HG03103 (cell line): ENCODE results near the gene CXCL9.
A peak's percentile ranks its signal among the peaks of the same experiment; 100 is the strongest.
"Not testable (repeated sequence)": the region's sequence is repeated elsewhere in the genome, so short reads cannot be mapped to it uniquely, and the experiment has no call there.

Source experiments
- ATAC-seq: cut with Tn5 transposase; IDR thresholded peaks from one replicate; pipeline ENCODE4 v1.9.1; 2021; ENCODE audit warnings: low read depth; ENCODE audit not compliant: unreplicated experiment

CXCL9 gene

DNA sequence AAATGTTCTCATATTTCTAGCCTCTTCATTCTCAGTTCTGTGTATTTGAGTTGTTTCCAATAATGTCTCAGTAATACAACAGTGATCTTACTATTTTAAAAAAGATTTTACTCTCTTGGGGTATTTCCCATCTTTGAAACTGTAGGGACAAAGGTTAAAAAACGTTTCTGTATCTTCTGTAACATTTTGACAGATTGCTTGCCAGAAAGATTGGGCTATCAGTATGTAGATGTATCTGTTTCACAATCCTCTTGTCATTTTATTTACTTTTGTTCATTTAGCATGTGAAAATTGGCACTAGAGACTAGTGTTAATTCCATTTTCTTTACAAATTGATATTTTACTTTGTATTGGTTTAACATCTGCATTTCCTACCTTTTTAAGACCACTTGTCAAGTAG lies 6.2 kb upstream of the CXCL9 start:
- no peak for ATAC-seq

DNA sequence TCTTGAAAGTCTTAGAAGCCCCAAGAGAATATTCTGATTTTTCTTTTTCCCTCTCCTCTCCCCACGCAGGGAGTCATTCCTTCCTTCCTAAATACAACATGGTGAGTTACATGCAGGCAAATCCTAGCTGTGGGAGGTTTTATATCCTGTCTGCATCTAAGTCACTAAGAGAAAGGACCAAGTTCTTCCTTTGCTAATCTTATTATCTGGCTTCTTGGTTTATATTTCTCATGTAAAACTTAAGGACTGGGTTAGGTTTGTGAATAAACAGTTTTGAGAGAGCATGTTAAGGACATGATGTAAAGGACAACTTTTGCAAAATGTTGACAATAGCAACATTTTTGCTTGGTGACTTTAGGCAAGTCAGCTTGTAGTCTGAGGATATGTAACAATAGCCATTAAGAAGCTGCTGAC lies 5.1 kb upstream of the CXCL9 start:
- no peak for ATAC-seq

DNA sequence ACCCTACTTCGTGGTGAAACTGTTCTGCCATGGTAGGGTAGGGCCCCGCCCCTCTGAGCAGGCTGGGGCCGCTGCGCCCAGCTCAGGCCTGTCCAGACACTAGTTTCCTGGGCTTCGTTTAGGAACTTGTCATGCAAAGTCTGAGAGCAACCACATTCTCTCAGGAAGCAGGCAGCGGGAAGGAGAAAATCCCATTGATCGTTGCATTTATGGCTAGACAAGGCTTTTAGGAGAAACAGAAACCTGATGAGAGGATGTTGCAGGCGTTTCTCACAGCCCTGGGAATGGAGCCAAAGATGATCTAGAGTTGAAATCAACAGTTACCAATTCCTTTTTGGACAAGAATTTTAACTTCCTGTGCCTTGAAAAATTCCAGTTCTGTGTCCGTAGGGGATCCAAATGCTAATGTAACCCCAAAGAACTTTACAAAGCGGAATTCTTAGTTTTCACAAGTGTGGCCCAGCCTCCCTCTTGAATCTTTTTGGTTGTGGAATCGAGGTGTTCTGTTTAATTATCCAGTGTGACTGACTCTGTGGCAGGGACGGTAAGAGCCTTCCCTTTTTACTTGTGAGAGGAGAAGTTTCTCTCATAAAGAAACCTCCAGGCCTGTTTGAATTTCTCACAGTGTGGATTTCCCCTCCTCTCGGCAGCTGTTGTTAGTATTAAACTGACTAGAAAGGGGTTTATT lies 4.5 kb upstream of the CXCL9 start:
- ATAC-seq, result peak; percentile 66

DNA sequence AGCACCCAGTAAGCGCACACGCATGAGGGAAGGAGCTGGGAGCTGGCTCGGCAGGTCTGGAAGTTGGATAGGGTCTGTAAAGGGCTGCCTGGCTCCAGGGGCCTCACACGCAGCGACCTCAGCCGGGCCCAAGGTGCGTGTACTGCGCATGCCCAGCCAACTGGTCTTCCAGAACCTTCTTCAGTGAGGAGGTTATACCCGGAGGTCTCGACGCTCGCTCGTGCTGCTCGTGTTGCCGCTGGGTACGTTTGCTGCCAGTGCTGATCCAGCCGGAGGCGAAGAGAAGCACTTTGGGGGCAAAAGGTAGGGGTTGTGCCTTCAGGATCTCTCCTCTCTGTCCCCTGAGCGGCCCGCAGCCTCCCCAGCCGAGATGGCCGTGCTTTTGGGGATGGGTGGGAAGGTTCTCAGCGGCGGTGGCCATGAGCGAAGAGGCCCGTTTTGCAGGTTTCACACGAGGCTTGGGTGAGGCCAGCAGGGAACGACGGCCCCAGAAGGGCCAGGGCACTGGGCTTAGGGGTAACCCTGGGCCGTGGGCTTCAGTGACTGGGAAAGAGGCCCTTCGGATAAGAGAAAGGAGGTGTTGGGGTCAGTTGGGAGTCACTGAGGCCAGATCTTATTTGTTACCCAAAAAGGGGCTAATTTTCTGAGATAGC lies 3.8 kb upstream of the CXCL9 start:
- no peak for ATAC-seq

DNA sequence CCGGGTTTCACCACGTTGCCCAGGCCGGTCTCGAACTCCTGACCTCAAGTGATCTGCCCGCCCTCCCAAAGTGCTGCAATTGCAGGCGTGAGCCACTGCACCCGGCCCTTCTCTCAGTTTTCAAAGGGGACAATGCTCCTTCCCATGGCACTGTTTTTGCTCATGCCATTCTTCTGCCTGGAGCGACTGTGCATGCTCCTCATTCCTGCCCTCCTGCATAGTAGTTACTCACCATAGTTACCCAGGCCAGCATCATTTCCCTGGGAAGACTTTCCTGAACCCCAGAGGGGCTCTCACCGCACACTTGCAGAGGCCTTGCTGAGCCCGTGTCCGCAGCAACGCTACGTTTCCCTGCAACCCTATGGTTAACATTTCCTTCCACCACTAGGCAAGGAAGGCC lies 3.3 kb upstream of the CXCL9 start:
- ATAC-seq, result no peak

DNA sequence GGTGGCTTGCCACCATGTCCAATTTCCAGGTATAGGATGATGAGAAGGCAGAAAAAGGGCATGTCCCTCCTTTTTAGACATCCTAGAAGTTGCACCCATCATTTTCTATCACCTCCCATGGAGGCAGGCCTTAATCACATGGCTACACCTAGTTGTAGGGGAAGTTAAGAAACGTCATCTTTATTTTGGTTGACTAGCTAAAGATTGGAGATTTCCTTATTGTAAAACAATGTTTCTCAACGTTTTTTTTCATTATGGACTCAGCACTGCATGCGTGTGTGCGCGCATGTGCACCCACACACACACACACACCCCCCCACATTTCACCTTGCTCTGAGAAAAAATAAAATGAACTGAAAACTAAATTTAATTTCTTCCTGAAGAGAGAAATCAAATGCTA lies 2.0 kb upstream of the CXCL9 start:
- no peak for ATAC-seq

DNA sequence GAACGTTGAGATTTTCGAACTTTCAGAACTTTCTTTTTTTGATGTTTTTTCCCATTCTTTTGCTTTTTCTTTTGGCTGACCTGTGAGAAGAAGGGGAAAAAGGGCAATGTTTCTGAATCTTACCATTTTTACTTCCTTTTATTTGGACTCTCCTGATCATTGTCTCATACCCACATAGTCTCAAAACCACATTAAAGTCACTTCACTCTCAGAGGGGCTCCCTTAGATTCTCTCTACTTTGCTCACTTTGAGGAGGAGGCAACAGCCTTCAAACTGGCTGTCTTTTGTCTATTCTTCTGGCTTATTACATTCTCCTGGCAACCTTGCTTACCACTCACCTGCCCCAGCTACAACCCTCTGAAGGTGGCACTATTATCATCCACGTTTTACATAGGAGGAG lies 3.7 kb downstream of the CXCL9 start:
- ATAC-seq, result no peak

DNA sequence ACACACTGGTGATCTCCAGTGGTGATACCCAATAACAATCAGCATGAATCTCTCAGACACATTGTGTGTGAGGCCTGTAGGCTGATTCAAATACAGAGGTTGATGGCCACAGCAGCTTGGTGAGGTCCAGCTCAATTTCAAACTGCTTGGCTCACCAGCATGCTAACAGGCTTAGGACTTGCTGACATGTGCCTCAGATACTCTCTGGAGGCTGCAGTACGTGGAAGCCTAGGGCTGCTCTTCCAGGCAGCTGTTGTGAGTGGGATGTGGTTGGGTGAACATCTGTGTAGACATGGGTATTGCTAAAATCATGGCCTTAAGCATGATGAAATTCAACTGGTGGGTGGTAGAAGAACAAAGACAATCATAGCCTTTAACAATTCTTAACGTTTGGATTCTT lies 4.3 kb downstream of the CXCL9 start:
- no peak for ATAC-seq

DNA sequence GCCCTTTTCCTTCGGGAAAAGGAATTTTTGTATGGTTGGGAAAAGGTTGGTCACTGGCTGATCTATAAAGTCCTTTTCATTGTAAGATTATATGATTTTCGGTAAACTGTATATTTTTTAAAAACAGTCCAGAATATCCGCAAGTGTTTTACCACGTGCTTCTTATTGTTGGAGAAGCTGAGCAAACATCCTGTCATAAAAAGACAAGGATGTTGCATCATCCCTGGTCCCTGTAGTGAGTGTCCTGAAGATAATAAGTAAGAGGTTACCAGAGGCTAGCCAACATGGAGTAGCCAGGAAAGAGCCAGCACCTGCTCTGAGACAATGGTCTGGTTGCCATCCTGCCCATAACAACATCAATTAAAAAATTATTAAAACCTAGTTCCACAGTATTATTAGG lies 5.1 kb downstream of the CXCL9 start:
- ATAC-seq, result no peak

DNA sequence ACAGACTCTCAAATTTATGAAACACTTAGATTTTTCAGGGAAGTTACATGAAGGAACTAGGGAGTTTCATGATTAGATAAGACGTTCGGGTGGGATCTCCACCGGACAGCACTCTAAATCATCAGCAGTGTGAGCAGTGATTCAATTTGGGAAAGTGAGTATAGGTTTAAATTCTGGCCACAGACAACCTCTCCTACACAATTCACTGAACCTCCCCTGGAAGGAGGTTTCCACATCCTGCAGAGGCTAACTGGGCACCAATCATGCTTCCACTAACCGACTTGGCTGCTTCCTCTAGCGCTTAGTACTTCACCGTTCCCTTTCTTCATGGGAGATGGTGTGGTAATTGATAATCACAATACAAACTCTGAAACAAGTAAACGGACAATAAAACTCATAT lies 5.6 kb downstream of the CXCL9 start:
- ATAC-seq, result no peak

DNA sequence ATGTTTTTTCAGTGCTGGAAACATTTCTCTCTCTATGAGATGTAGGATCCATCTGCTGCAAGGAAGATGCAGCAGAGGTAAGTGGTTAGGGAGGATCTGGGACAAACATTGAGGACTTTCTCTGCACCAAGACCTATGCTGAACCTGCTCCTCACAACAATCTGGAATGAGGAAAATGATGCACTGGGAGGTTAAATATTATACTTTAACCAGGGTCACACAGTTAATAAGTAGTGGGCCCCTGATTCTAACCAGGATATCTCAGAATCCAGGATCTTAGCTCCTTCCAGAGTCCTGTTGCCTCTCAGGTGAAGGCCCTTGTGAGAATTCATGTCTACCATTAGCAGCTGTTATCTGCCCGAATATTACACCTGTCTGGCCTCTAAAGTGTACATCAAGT lies 7.0 kb downstream of the CXCL9 start:
- no peak for ATAC-seq

DNA sequence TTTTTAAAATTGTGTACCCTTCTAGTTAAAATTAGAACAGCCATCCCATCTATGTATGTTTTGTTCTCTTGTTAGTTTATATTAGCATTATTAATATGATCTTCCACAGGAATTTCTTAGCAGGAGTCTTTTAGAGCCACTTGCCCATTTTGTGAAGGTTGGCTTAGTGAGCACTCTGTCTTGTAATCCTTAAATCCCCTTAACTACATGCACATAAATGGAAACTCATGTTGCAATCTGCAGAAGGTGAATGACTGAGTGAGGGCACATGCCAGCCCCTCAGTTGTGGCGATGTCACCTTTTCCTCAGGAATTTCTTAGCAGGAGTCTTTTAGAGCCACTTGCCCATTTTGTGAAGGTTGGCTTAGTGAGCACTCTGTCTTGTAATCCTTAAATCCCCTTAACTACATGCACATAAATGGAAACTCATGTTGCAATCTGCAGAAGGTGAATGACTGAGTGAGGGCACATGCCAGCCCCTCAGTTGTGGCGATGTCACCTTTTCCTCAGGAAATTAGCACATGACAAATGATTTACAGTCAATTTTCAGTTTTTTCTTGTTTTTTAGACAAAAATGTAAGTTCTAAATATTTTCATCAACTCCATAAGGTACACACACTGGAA lies 8.7 kb downstream of the CXCL9 start:
- ATAC-seq, result not testable (repeated sequence)

DNA sequence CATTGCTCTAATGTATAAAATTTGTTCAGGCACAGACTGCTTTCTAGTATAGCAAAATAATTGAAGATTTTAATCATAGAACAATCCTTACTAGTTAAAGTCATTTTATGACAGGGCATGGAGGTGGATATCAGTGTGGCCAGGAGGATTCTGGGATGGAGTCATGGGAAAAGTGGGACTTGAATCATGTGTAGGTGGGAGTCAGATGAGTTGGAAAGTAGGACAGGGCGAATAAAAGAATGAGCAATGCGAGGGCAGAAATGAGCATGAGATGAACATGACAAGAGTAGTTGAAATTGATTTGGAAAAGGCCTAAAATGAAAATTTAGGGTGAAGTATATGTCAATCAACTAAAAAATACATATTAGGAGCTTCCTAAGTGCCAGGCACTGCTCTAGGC lies 9.4 kb downstream of the CXCL9 start:
- ATAC-seq, result no peak

DNA sequence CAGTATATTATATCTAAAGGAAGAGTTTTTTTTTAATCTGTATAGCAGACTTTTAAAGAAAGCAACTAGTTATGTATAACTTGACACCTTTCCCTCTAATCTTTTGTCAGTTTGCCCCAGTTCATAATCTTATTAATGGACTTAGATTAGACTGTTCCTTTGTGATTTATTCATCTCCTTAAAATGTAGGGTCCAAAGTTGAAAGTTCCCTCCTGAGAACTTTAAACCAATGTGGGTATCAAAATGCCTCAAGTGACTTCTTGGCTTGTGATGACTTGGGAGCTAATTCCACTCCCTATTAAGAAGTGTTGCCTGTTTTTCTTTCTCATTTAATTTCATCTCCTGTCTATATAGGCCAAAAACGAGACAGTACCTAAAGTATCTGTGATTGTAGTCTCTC lies 10.2 kb downstream of the CXCL9 start:
- ATAC-seq, result no peak

DNA sequence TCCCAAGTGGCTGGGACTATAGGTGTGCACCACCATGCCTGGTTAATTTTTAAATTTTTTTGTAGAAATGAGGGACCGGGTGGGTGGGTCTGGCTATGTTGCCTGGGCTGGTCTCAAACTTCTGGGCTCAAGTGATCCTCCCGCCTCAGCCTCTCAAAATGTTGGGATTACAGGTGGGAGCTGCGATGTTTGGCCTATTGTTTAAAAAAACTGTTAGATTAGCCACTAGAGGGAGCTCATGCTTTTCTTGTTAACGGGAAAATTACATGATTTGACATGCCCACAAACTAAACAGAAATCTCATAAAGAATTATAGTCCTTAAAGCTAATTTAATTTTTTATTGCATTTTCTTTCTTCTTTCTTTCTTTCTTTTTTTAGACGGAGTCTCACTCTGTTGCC lies 11.6 kb downstream of the CXCL9 start:
- ATAC-seq, result no peak

DNA sequence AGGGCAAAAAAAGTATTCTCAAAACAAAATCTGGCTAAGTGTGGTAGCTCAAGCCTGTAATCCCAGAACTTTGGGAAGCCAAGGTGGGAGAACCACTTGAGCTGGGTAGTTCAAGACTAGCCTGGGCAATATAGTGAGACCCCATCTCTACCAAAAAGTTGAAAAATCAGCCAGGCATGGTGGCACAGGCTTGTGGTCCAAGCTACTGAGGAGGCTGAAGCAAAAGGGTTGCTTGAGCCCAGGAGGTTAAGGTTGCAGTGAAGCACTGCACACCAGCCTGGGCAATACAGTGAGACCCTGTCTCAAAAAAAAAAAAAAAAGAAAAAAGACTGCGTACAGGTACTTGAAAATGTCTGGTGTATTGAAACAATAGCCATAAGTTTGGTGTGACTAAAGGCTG lies 14.8 kb downstream of the CXCL9 start:
- no peak for ATAC-seq

DNA sequence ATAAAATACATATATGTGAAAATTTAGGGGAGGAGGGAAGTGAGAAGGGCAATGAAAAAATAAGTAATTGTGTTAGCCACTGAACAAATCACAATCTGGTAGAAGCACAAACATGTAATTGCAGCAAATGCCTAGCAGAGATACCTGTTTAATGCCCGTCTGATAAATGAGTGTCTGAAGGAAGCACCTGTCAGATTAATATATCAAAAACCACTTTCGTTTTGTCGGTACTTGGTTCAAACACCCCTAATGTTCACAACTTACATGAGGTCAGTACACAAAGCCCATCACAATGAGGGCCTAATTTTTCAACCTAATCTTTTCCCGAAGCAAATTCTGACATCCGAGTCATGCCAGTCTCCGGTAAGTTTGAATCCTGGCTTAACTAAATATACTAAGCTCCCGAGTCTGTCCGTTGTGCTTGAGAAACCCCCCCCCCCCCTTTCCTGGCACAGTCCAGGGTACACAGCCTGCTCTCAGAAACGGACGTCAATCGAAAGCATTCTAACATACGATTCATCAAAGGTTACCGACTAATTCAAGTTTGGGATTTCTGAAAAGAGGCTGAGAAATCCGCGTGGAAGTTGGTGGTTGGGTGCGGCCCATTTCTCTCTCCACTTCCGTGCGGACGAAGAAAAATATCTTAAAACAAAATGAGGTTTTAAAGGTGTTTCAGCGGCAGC lies 17.3 kb downstream of the CXCL9 start:
- no peak for ATAC-seq

DNA sequence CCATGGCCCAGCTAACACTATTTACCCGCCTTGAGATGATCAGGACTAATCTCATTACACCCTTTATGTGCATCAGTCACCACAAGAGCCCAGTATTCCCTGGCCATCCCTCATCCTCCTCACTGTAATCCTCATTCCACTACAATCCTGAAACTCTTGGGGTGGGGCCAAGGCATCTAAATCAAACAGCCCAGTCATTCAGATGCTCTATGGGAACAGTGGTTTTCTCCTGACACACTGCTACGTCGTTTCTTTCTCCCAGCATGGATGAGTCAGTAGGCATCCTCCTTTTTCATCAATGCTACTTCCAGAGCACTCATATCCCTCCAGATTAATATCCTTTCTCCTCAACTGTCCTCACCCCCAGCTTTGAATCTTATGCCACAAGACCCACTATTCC lies 22.2 kb downstream of the CXCL9 start:
- no peak for ATAC-seq

DNA sequence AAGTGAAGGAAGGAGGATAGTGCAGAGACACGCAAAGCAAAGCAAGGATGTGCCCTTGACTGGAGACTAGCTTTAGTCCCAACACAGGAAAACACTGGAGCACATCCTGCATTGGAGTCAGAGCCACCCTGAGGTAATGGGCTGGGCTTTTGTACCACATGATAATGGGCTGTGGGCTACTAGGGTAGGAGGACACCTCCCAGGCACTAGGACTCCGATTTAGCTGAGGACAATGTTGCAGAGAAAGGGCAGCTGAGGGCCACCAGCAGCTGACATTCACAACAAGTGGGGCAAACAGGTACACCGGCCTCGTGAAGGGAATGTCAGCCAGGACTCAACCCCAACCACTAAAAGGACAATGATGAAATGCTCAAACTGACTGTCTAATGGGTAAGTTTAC lies 26.7 kb downstream of the CXCL9 start:
- no peak for ATAC-seq

DNA sequence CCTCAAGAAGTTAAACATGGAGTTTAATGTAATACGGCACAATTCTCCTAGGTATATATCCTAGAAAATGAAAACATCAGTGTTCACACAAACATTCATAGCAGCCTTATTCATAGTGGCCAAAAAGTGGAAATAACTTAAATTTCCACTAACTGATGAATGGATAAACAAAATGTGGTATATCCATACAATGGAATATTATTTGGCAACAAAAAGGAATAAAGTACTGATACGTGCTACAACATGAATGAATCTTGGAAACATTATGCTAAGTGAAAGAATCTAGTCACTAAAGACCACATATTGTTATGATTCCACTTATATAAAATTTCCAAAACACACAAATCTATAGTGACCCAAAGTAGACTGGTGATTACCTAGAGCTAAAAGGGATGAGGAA lies 31.1 kb downstream of the CXCL9 start:
- no peak for ATAC-seq

DNA sequence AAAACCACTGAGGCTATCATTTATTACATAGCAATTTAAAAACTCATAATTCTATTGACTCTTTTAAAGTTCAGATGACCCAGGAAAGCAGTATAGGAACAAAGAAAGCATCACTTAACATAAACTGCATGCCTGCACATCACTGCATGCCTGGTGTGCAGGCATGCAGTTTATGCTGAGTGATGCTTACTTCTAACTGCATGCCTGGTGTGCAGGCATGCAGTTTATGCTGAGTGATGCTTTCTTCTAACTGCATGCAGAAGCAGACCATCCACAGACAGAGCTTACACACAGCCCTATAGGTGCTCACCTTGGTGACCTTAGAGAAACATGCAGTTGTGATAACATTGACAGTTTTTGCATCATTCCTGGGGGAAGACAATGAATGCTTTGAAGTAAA lies 33.5 kb downstream of the CXCL9 start:
- no peak for ATAC-seq

DNA sequence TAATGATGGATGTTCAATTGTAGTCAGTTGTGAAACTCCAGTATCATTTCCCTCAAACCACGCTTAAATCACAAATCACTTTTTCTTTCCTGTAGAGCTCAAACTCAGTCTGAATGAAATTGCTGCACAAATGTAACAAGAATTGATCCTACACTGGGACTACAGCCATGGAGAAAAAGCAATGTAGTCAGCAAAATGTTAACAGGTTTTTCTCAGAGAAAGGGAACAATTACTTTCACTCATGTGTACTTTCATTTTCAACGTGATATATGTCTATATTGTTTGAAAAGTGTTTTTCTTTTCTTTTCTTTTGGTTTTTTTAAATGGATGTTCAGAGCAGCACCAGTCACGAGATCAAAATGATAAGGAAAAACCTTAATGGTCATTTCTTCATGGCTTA lies 39.2 kb downstream of the CXCL9 start:
- ATAC-seq, result no peak
